Measurements from ENCODE around the gene CENPU.
"Not testable (repeated sequence)": the region's sequence is repeated elsewhere in the genome, so short reads cannot be mapped to it uniquely, and the experiment has no call there.

Gene CENPU

GRCh38 chr4:184666670-184667069, 67.2 kb downstream of the CENPU start:
- H3K4me3 ChIP-seq (ENCODE audit: low read depth, low read length) = no peak overlapping the region
- TF ChIP-seq CTCF (IDR thresholded peaks at IDR 0.05; ENCODE audit: low read depth, low read length) = no peak

GRCh38 chr4:184664445-184665210, 69.3 kb downstream of the CENPU start:
- H3K4me3 ChIP-seq (ENCODE audit: low read depth, low read length) = no peak overlapping the region
- no peak for TF ChIP-seq CTCF (IDR thresholded peaks at IDR 0.05; ENCODE audit: low read depth, low read length)

- no peak overlapping the region for H3K4me3 ChIP-seq (ENCODE audit: low read depth, low read length)
- no peak for TF ChIP-seq CTCF (IDR thresholded peaks at IDR 0.05; ENCODE audit: low read depth, low read length)
Measured at GRCh38 chr4:184662236-184662635, 71.7 kb downstream of the CENPU start.

- no peak for TF ChIP-seq CTCF (IDR thresholded peaks at IDR 0.05; ENCODE audit: low read depth, low read length)
Measured at GRCh38 chr4:184660978-184661377, 72.9 kb downstream of the CENPU start.

GRCh38 chr4:184657820-184658219, 76.1 kb downstream of the CENPU start:
- not testable (repeated sequence) for H3K4me3 ChIP-seq (ENCODE audit: low read depth, low read length)

More at GRCh38 chr4:184660978-184661377, 72.9 kb downstream of the CENPU start:
- no peak overlapping the region for H3K4me3 ChIP-seq (ENCODE audit: low read depth, low read length)

- H3K4me3 ChIP-seq (ENCODE audit: low read depth, low read length) = no peak overlapping the region
- TF ChIP-seq CTCF (IDR thresholded peaks at IDR 0.05; ENCODE audit: low read depth, low read length) = no peak
Measured at GRCh38 chr4:184657144-184657543, 76.8 kb downstream of the CENPU start.

- no peak for TF ChIP-seq CTCF (IDR thresholded peaks at IDR 0.05; ENCODE audit: low read depth, low read length)
- no peak overlapping the region for H3K4me3 ChIP-seq (ENCODE audit: low read depth, low read length)
Measured at GRCh38 chr4:184655889-184656869, 77.7 kb downstream of the CENPU start.
